HG03139 (cell line): Measurements from ENCODE around the gene PP2D1.
"Not testable (repeated sequence)": the region's sequence is repeated elsewhere in the genome, so short reads cannot be mapped to it uniquely, and the experiment has no call there.

Source experiments
- ATAC-seq: cut with Tn5 transposase; IDR thresholded peaks from one replicate; pipeline ENCODE4 v1.9.1; 2021; ENCODE audit not compliant: unreplicated experiment

The PP2D1 gene

DNA sequence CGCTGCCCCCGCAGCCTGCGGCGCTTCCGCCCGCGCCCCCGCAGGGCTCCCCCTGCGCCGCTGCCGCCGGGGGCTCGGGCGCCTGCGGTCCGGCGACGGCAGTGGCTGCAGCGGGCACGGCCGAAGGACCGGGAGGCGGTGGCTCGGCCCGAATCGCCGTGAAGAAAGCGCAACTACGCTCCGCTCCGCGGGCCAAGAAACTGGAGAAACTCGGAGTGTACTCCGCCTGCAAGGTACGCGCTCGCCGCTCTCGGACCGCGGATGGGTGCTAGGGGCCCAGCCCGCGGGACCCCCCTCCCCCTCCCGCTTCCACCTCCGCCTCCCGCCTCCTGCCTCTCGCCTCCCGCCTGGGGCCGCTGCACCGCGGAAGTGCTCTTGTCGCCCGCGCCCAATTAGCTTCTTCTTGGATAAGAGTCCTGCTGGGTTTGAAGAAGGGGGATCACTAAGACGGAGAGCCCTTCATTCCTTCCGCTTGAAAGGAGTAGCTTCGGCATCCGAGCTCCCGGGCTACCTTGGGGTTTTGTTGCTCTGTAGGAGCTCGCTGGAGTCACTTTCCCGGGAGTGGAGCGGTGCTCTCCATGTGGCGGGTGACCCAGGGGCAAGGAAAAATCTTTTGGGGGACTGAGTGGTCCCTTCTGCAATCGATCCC, 28.6 kb upstream of the PP2D1 start:
- ATAC-seq = peak; percentile 34

GRCh38 chr3:20039765-20040547, 27.9 kb upstream of the PP2D1 start, which contains the start of gene KAT2B:
Gene KAT2B, plus strand, starts transcription at chr3:20040446. Its CDS starts 32 bp downstream, at chr3:20040478.
- ATAC-seq = peak; percentile 51

DNA sequence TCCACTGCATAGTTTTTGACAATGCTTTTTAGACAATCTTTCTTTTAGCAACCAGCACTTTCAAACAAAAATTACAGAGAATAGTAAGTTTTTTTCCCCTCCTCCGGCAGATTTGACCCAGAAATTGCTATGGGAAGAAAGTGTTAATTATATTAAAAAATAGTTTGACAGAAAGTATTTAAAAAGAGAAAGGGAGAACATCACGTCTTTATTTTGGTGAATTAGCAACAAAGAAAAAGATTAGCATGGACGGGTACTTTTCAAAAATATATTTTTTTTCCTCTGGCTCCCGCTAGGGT, 27.4 kb upstream of the PP2D1 start:
- no peak for ATAC-seq

DNA sequence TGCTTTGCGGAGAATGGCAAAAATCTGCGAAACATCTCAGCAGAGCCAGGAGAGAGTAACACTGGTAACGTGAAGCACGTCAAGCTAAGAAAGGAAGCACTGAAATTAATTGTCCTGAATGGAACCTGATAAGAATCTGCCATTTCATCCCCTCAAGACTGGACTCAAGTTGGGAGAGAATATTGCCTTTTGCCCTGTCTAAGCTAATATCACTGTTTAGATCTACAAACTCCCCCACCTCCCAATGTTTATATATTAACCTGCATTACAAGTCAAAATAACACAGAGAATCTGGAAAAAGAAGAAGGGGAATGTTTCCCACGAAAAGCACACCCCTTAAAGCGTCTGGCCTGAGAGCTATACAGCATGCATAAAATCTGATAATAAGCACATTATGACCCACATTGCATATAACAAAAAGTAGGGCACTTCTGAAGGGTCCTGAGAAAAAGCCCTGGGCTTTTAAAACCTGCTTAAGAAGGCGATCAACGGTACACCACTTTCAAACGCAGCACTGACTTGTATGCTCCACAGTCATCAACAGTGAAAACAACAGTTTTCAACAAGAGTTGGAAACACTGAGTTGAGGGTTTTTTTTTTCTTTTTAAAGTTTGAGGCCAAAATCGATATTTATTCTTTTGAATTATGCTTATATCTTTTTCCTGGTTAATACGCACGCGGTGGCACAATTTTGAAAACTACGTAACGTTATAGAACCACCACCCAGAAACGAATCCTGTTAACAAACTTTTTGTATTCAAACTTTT, 26.8 kb upstream of the PP2D1 start:
- ATAC-seq = no peak

DNA sequence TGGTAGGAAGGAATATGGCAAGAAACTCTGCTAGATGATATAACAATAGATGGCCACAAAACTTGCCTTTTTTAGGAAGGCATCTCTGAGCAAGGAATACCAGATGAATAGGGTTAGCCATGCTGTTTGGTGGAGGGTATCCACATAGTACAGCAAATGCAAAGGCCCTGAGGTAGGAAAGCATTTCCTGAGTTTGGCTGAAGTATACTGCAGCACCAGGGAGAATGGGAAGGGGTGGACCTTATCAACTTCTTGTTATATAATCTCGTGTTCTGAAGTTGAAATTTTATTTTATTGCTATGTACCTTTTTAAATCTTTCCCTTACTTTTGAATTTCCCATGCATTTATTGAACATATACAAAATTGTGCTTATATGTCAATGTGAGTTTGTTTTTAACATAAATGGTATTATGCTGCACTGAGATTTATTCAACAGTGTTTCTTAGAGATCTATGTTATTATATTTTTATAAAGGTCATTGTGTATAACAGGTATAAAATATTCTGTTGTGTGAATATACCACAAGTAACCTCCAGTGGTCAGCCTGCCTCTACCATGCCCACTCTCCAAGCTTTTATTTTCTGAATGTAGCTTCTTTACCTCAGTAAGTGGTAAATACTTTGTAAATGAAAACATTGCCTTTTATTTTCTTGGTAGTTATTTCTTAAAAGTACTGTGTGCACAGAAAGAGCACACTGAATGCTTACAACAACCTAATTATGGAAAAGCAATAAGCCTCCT, 25.4 kb upstream of the PP2D1 start:
- ATAC-seq = no peak

- ATAC-seq = no peak
Observed at GRCh38 chr3:20035019-20035418, 23.0 kb upstream of the PP2D1 start.

- not testable (repeated sequence) for ATAC-seq
Observed at GRCh38 chr3:20031939-20032338, 19.9 kb upstream of the PP2D1 start.

- ATAC-seq = no peak
Observed at GRCh38 chr3:20028905-20029331, 16.9 kb upstream of the PP2D1 start.

DNA sequence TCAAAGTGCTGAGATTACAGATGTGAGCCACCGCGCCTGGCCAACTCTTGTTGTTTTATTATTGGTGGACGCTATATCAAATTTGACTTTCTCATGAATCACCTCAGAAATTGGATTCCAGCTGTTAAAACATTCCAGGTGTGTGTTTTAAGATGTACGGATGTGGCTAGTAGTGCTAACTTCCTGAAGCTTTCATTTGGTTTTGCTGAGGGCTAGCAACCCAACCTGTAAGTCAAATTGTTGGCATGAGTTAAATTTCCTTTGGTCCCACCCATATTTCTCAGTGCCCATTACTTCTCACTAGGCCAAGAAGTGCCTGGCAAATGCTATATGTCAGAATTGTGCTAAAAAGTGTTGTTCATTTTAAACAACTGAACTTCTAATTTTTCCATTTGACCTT, 15.1 kb upstream of the PP2D1 start:
- ATAC-seq = no peak

DNA sequence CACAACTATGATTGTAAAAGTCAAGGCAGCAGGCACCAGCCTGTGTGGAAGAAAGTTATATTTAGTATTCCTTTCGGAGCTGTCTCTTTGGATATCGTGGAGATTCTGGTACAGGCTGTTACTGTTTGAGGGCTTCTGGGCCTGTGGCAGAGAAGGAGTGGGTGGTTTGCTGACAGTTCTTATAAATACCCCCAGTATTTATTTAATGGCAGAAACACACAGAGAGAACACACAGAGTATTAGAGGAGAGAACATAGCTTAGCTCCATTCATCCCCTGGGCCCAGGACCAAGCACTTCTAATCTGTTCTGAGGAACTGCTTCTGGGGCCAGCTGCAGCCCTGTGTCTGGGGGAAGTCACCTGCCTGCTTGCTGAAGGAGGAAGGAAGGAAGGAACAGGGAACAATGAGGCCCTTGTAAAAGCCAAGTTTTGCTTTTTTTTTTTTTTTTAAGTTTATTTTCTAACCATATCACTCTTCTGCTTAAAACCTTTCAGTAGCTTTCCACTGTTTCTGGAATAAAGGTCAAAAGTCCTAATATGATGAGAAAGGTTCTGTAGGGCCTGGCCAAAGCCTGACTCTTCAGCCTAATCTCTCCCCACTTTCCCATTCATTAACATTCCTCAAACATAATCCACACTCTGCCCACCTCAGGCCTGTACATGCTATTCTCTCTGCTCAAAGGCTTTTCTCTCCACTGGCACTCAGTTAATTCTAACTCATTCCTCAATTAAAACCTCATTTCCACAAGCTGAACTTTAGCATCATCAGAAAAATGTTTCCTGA, 11.8 kb upstream of the PP2D1 start:
- ATAC-seq = no peak

GRCh38 chr3:20022954-20023622, 11.0 kb upstream of the PP2D1 start:
- no peak for ATAC-seq

- ATAC-seq = not testable (repeated sequence)
Observed at GRCh38 chr3:20016076-20016475, 4.0 kb upstream of the PP2D1 start.

- ATAC-seq = no peak
Observed at GRCh38 chr3:20015525-20015924, 3.5 kb upstream of the PP2D1 start.

DNA sequence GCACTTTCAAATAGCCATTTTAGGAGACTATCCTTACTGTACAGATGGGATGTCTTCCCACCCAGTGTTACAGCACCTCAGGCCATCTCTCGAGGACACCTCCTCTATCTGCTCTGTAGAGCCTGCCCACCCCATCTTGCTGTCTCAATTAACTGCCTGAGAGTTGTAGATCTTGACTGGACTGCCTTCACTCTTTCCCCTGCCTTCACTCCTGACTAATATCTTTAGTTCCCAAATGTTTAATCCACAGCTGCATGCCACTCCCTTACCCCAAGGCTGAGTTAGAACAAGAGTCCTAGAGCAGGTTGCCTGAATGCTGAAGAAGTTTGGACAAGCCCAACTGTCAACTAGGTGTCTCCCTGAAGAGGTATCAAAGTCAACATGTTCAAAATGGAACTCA, 1.3 kb upstream of the PP2D1 start:
- ATAC-seq = no peak

- no peak for ATAC-seq
Observed at GRCh38 chr3:20008646-20009045, 3.4 kb downstream of the PP2D1 start.

DNA sequence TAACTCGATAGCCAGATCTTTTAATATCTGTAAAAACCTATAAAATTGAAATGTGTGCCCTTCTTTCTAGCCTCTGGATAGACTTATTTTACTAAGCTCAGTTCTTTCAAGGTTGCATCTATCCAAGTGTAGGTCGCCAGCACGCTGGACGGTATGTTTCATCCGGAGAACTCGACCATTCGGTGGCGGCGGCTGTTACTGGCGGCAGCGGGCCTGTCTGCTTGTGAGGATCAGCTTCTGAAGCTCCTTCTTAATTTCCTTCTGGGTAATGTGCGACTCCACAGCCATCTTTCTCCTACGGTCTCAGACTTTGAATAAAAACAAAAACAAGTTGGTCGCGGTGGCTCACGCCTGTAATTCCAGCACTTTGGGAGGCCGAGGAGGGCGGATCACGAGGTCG, 4.1 kb downstream of the PP2D1 start:
- ATAC-seq = no peak

DNA sequence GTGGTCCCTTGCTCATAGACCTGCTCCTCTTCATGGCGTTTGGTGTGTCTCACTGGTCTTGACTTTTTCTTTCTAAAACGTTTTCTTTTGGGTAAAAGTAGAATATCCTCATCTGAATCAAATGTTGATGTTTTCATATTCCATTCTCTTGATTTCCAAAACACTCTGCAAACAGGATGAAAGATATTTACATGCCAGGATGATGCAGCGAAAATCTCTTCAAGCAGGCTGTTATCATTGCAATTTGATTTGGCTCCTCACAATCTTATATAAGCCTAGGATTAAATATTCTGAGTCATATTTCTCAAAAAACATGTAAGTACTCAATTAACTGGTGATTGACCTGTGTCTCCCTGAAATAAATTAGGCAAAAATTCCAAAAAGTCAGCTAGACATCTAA, 10.1 kb downstream of the PP2D1 start:
- ATAC-seq = no peak

DNA sequence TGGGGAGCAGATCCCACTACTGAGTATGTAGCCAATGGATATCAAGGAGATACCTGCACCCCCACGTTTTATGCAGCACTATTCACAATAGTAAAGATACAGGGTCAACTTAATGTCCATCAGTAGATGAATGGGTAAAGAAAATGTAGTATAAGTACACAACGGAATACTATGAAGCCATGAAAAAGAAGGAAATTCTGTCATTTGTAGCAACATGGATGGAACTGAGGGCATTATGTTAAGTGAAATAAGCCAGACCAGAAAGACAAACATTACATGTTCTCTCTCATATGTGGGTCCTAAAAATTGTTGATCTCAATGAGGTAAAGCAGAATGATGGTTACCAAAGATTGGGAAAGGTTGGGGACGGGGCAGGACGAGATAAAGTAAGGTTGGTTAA, 14.6 kb downstream of the PP2D1 start:
- ATAC-seq = no peak

- no peak for ATAC-seq
Observed at GRCh38 chr3:19994796-19995195, 17.3 kb downstream of the PP2D1 start.

GRCh38 chr3:19988904-19989303, 23.2 kb downstream of the PP2D1 start:
- not testable (repeated sequence) for ATAC-seq
